A549 (cell line): ENCODE results near the gene CD84.

Source experiments
- BCL3 ChIP-seq: fragments of >200 bp; sonication (Bioruptor Twin); formaldehyde crosslinking; IDR thresholded peaks from 3 replicates; pipeline ENCODE4 v1.6.1; 2016
- CTCF ChIP-seq: fragments of >200 bp; sonication (Bioruptor Twin); formaldehyde crosslinking; IDR thresholded peaks from 3 replicates; pipeline ENCODE4 v1.5.1; 2016
- ELK1 ChIP-seq: fragments of 150-350 bp; IDR thresholded peaks from 2 replicates; pipeline ENCODE4 v1.6.1; 2014; ENCODE audit warnings: low read depth, mild to moderate bottlenecking, low read length
- HDAC2 ChIP-seq: fragments of 200-600 bp; sonication (generic); IDR thresholded peaks from 2 replicates; pipeline ENCODE4 v1.6.1; 2016
- KDM5A ChIP-seq: fragments of 200-600 bp; sonication (generic); IDR thresholded peaks from 2 replicates; pipeline ENCODE4 v1.6.1; 2016; ENCODE audit warnings: antibody characterized with exemption, mild to moderate bottlenecking
- MAFK ChIP-seq: fragments of 450-650 bp; IDR thresholded peaks from 2 replicates; pipeline ENCODE4 v1.6.1; 2014; ENCODE audit not compliant: partially characterized antibody
- NFE2L2 ChIP-seq: fragments of 150-350 bp; conservative IDR thresholded peaks from 2 replicates; pipeline ENCODE4 v1.6.1; 2014; ENCODE audit warnings: low read length
- PHF8 ChIP-seq: fragments of 200-600 bp; sonication (generic); IDR thresholded peaks from 2 replicates; pipeline ENCODE4 v1.6.1; 2016; ENCODE audit warnings: low read depth, mild to moderate bottlenecking, antibody characterized with exemption, moderate library complexity, borderline replicate concordance
- POLR2A ChIP-seq: IDR thresholded peaks from 2 replicates; pipeline ENCODE4 v1.6.1; 2012; ENCODE audit warnings: mild to moderate bottlenecking, low read length
- RAD21 ChIP-seq, 2 experiments: fragments of >200 bp in 1 of 2; sonication (Bioruptor Twin) in 1 of 2; formaldehyde crosslinking in 1 of 2; IDR thresholded peaks in 1 of 2; conservative IDR thresholded peaks in 1 of 2; 2 replicates in 1 of 2; 3 replicates in 1 of 2; pipeline ENCODE4 v1.6.1; 2012 to 2018; ENCODE audit warnings: inconsistent platforms in 1 of 2
- SMC3 ChIP-seq: fragments of >200 bp; sonication (Bioruptor Twin); formaldehyde crosslinking; IDR thresholded peaks from 3 replicates; pipeline ENCODE4 v1.6.1; 2018; ENCODE audit warnings: inconsistent platforms
- ZSCAN20 ChIP-seq: fragments of 250-450 bp; sonication (Bioruptor Pico); IDR thresholded peaks from 2 replicates; pipeline ENCODE4 v1.8.0; 2022; ENCODE audit warnings: mild to moderate bottlenecking, moderate library complexity

DNA sequence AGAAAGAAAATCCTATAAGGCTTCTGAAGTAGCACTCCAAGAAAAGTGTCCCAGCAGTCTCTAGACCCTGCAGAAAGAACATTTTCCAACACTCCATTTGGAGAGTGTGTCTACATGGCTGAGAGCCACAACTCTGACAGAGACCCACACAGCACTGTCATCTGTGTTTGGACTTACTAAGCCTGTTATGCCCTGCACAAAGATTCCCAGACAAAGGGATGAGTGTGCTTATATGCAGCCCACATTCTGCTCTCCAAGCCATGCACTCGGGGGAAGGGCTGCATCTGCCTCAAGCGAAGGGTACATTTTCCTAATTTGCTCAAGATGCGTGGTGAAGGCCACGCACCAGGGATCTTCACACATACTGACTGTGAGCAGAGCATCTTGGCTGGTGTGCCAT is 31.9 kb downstream of the CD84 start:
- TF ChIP-seq CTCF (no peak), POLR2A (no peak), PHF8 (no peak), RAD21 (conservative IDR thresholded peaks at IDR 0.05 in 1 of 2, IDR thresholded peaks at IDR 0.05 in 1 of 2) (no peak), ZSCAN20 (no peak), BCL3 (no peak), KDM5A (no peak), SMC3 (no peak), MAFK (no peak), NFE2L2 (no peak), HDAC2 (no peak), ELK1 (no peak)
